Type B pancreatic cell (in vitro differentiated cells): ENCODE results near the gene TES. TPM values are rescaled to one million over a fixed set of nuclear protein-coding genes. Genes with fewer than 3 reads are reported as not detected.

Experiments used
- DNase-seq: peaks from one replicate; pipeline ENCODE4 v3.0.0; 2021; ENCODE audit warnings: mixed read lengths; ENCODE audit not compliant: unreplicated experiment; ENCODE audit errors: extremely low spot score
- H3K27ac Mint-ChIP-seq: 2 replicates; pipeline ENCODE4 v1.8.0; 2021; ENCODE audit warnings: mild to moderate bottlenecking, mixed read lengths
- H3K27me3 Mint-ChIP-seq: 2 replicates; pipeline ENCODE4 v1.8.0; 2021; ENCODE audit warnings: mixed read lengths
- H3K36me3 Mint-ChIP-seq: 2 replicates; pipeline ENCODE4 v1.8.0; 2021; ENCODE audit warnings: mixed read lengths
- H3K4me1 Mint-ChIP-seq: one replicate; pipeline ENCODE4 v1.8.0; 2021; ENCODE audit warnings: mixed read lengths; ENCODE audit not compliant: unreplicated experiment
- H3K4me3 Mint-ChIP-seq: 2 replicates; pipeline ENCODE4 v1.8.0; 2021; ENCODE audit warnings: mild to moderate bottlenecking, mixed read lengths
- H3K9me3 Mint-ChIP-seq: 2 replicates; pipeline ENCODE4 v1.8.0; 2021; ENCODE audit warnings: mixed read lengths
- CTCF ChIP-seq: fragments of 200-600 bp; sonication (generic); conservative IDR thresholded peaks from 2 replicates; pipeline ENCODE4 v1.5.0; 2021; ENCODE audit warnings: antibody characterized with exemption, mild to moderate bottlenecking
- total RNA-seq: library from RNA; stranded (reverse); gene quantifications from 2 replicates; pipeline ENCODE4 v1.2.1, GENCODE V29; 2021; ENCODE audit warnings: low replicate concordance

The TES gene
- total RNA-seq, 1 donor from 2014 or later: 91.1 TPM

GRCh38 chr7:116211006-116211912 is 920 bp downstream of the TES start:
- DNase-seq: peak; percentile 74
- Mint-ChIP-seq H3K36me3 (peaks cover 8% of the 10 kb centered on the region), H3K9me3 (no peaks in the 10 kb centered on the region), H3K4me3 (peak overlapping the region; percentile 99), H3K27me3 (peaks cover 8% of the 10 kb centered on the region), H3K27ac (peak overlapping the region; percentile 99), H3K4me1 (peaks cover 31% of the 10 kb centered on the region)
- TF ChIP-seq CTCF: no peak

GRCh38 chr7:116211913-116212596 is 1.7 kb downstream of the TES start:
- peaks cover 34% of the 10 kb centered on the region for H3K4me1 Mint-ChIP-seq
- H3K4me3 Mint-ChIP-seq: peak overlapping the region; percentile 99
- H3K9me3 Mint-ChIP-seq: no peaks in the 10 kb centered on the region
- H3K36me3 Mint-ChIP-seq: peaks cover 8% of the 10 kb centered on the region
- TF ChIP-seq CTCF: no peak
- peak overlapping the region; percentile 99 for H3K27ac Mint-ChIP-seq
- DNase-seq: no peak
- peaks cover 8% of the 10 kb centered on the region for H3K27me3 Mint-ChIP-seq

GRCh38 chr7:116212869-116213268 is 2.5 kb downstream of the TES start:
- H3K4me1 Mint-ChIP-seq: peaks cover 37% of the 10 kb centered on the region
- H3K4me3 Mint-ChIP-seq: peak overlapping the region; percentile 99
- no peak for DNase-seq

GRCh38 chr7:116213361-116214130 is 3.2 kb downstream of the TES start:
- Mint-ChIP-seq H3K27me3 (peaks cover 8% of the 10 kb centered on the region), H3K9me3 (no peaks in the 10 kb centered on the region), H3K4me1 (peaks cover 44% of the 10 kb centered on the region), H3K4me3 (peak overlapping the region; percentile 99), H3K27ac (peak overlapping the region; percentile 99), H3K36me3 (peaks cover 11% of the 10 kb centered on the region)
- no peak for TF ChIP-seq CTCF
- DNase-seq: no peak

More at GRCh38 chr7:116212869-116213268, 2.5 kb downstream of the TES start:
- no peak for TF ChIP-seq CTCF
- no peaks in the 10 kb centered on the region for H3K9me3 Mint-ChIP-seq
- H3K27me3 Mint-ChIP-seq: peaks cover 8% of the 10 kb centered on the region
- peak overlapping the region; percentile 99 for H3K27ac Mint-ChIP-seq
- H3K36me3 Mint-ChIP-seq: peaks cover 8% of the 10 kb centered on the region

- no peak for TF ChIP-seq CTCF
- Mint-ChIP-seq H3K4me1 (peaks cover 52% of the 10 kb centered on the region), H3K36me3 (peaks cover 11% of the 10 kb centered on the region)
Observed at GRCh38 chr7:116214921-116215320, 4.6 kb downstream of the TES start.

More at GRCh38 chr7:116214921-116215320, 4.6 kb downstream of the TES start:
- Mint-ChIP-seq H3K27ac (peak overlapping the region; percentile 4), H3K27me3 (peaks cover 8% of the 10 kb centered on the region), H3K9me3 (no peaks in the 10 kb centered on the region), H3K4me3 (peak overlapping the region; percentile 10)
- no peak for DNase-seq
